Keratinocyte (primary cell): Measurements from ENCODE around the gene PLEKHN1. TPM values are rescaled to one million over a fixed set of nuclear protein-coding genes. Genes with fewer than 3 reads are reported as not detected.

Source experiments
- DNase-seq: peaks from one replicate; pipeline ENCODE4 v3.0.0-alpha.2; 2011; ENCODE audit warnings: low read depth, missing footprints, low spot score
- FAIRE-seq: peaks from 2 replicates; lab custom pipeline; 2011; peaks lifted over from hg19 to GRCh38; lab: Jason Lieb, UNC
- H2AFZ ChIP-seq: 2 replicates; pipeline ENCODE4 v1.6.0; 2012; ENCODE audit warnings: low read length, control low read depth, inconsistent platforms; ENCODE audit not compliant: control insufficient read depth
- H3K27ac ChIP-seq: 2 replicates; pipeline ENCODE4 v1.5.1; 2011; ENCODE audit warnings: low read length; ENCODE audit not compliant: control insufficient read depth, insufficient read depth
- H3K27me3 ChIP-seq: 3 replicates; pipeline ENCODE4 v1.6.0; 2011; ENCODE audit warnings: low read length; ENCODE audit not compliant: control insufficient read depth, insufficient read depth; ENCODE audit errors: extremely low read depth
- H3K36me3 ChIP-seq, 2 experiments: 2 replicates in 1 of 2; 3 replicates in 1 of 2; pipeline ENCODE4 v1.5.1; 2011; ENCODE audit warnings: low read length in 2 of 2, mild to moderate bottlenecking in 1 of 2; ENCODE audit not compliant: control insufficient read depth in 2 of 2, insufficient read depth in 2 of 2; ENCODE audit errors: extremely low read depth in 1 of 2
- H3K4me1 ChIP-seq: 3 replicates; pipeline ENCODE4 v1.5.1; 2011; ENCODE audit warnings: low read length; ENCODE audit not compliant: control insufficient read depth, insufficient read depth; ENCODE audit errors: extremely low read depth
- H3K4me2 ChIP-seq: 3 replicates; pipeline ENCODE4 v1.6.0; 2011; ENCODE audit warnings: low read depth, low read length; ENCODE audit not compliant: control insufficient read depth, insufficient read depth; ENCODE audit errors: extremely low read depth
- H3K4me3 ChIP-seq, 3 experiments: fragments of 200-600 bp in 1 of 3; sonication (generic) in 1 of 3; 2 replicates in 2 of 3; 3 replicates in 1 of 3; pipeline ENCODE4 v1.5.1; 2011 to 2016; ENCODE audit warnings: low read length in 3 of 3, mild to moderate bottlenecking in 3 of 3, control low read depth in 2 of 3, inconsistent platforms in 1 of 3, low read depth in 1 of 3, mixed read lengths in 1 of 3, mixed run types in 1 of 3, moderate library complexity in 1 of 3; ENCODE audit not compliant: control insufficient read depth in 2 of 3, insufficient read depth in 2 of 3; ENCODE audit errors: extremely low read depth in 1 of 3
- H3K79me2 ChIP-seq: 2 replicates; pipeline ENCODE4 v1.6.0; 2012; ENCODE audit warnings: low read length; ENCODE audit not compliant: control insufficient read depth, insufficient read depth
- H3K9ac ChIP-seq: 3 replicates; pipeline ENCODE4 v1.6.0; 2011; ENCODE audit warnings: low read length; ENCODE audit not compliant: control insufficient read depth, insufficient read depth; ENCODE audit errors: extremely low read depth
- H3K9me1 ChIP-seq: 3 replicates; pipeline ENCODE4 v1.6.0; 2011; ENCODE audit warnings: low read length; ENCODE audit not compliant: control insufficient read depth, insufficient read depth; ENCODE audit errors: extremely low read depth
- H3K9me3 ChIP-seq: 2 replicates; pipeline ENCODE4 v1.5.1; 2012; ENCODE audit warnings: low read depth, low read length; ENCODE audit not compliant: control insufficient read depth
- H4K20me1 ChIP-seq: 3 replicates; pipeline ENCODE4 v1.6.0; 2011; ENCODE audit warnings: low read length; ENCODE audit not compliant: control insufficient read depth, insufficient read depth; ENCODE audit errors: extremely low read depth
- CTCF ChIP-seq, 3 experiments: IDR thresholded peaks in 1 of 3; conservative IDR thresholded peaks in 1 of 3; optimal IDR thresholded peaks in 1 of 3; 2 replicates in 2 of 3; 3 replicates in 1 of 3; pipeline versions ENCODE3 to v1.5.1; 2011; ENCODE audit warnings: low read length in 3 of 3, mild to moderate bottlenecking in 3 of 3, moderate library complexity in 2 of 3, control low read depth in 1 of 3, inconsistent platforms in 1 of 3; ENCODE audit not compliant: insufficient read depth in 2 of 3; ENCODE audit errors: extremely low read depth in 1 of 3
- EZH2 ChIP-seq: IDR thresholded peaks from one replicate; pipeline ENCODE4 v1.6.1; 2012; ENCODE audit warnings: inconsistent platforms, mild to moderate bottlenecking, low read length, moderate library complexity
- dilution Hi-C: fragments of 300-500 bp; cut with MboI; formaldehyde crosslinking; loops from one replicate; pipeline ENCODE4 v1.7.0; 2020; ENCODE audit warnings: low sequenced_read_pairs; ENCODE audit not compliant: extremely low pct_ligation_motif_present
- polyA plus RNA-seq, 5 experiments: library from polyadenylated mRNA; depleted of rRNA in 3 of 5; stranded (reverse) in 3 of 5; stranded (forward) in 1 of 5; unstranded in 1 of 5; fragments of >200 nt; gene quantifications; 1 replicate in 1 of 5; 2 replicates in 3 of 5; 3 replicates in 1 of 5; pipeline versions ENCODE4 v1.2.1 to v1.2.3, GENCODE V29; 2011 to 2012; ENCODE audit warnings: missing spikeins in 2 of 5, low read depth in 1 of 5, low replicate concordance in 1 of 5

PLEKHN1 gene
- polyA plus RNA-seq, 1 donor (not counting 4 experiments of a cell fraction or from before 2014, with no cell fraction given): 2.5 TPM

- Histone ChIP-seq H3K9me1 (no peaks in the 10 kb centered on the region), H4K20me1 (no peaks in the 10 kb centered on the region), H3K79me2 (no peaks in the 10 kb centered on the region), H3K9ac (no peak within 1 kb of the TSS), H2AFZ (no peak within 1 kb of the TSS), H3K27ac (no peak within 1 kb of the TSS), H3K4me3 (no peak within 1 kb of the TSS), H3K9me3 (no peaks in the 10 kb centered on the region), H3K4me2 (no peak within 1 kb of the TSS), H3K4me1 (no peaks in the 10 kb centered on the region), H3K36me3 (no peaks in the 10 kb centered on the region), H3K27me3 (peaks cover 51% of the 10 kb centered on the region)
- dilution Hi-C loops: no loop called here
- TF ChIP-seq EZH2: no peak
- no peak for TF ChIP-seq CTCF (optimal IDR thresholded peaks at IDR 0.05 in 1 of 3, IDR thresholded peaks at IDR 0.05 in 1 of 3, conservative IDR thresholded peaks at IDR 0.05 in 1 of 3; ENCODE audit: extremely low read depth in 1 of 3, insufficient read depth in 2 of 3, low read length in 3 of 3)
- no peak for FAIRE-seq
- no peak for DNase-seq
These were observed 15.8 kb downstream of the PLEKHN1 start, which contains the start of gene PERM1 for GRCh38 chr1:981955-982558. Gene PERM1, minus strand, starts transcription at chr1:982093. Its CDS starts 1,064 bp downstream, at chr1:981029.

- TF ChIP-seq EZH2 (peak; percentile 86), CTCF (optimal IDR thresholded peaks at IDR 0.05 in 1 of 3, IDR thresholded peaks at IDR 0.05 in 1 of 3, conservative IDR thresholded peaks at IDR 0.05 in 1 of 3; ENCODE audit: extremely low read depth in 1 of 3, insufficient read depth in 2 of 3, low read length in 3 of 3) (no peak)
- Histone ChIP-seq H3K9me3 (no peaks in the 10 kb centered on the region), H3K9me1 (no peaks in the 10 kb centered on the region), H3K4me3 (no peak overlapping the region), H3K27me3 (peaks cover 51% of the 10 kb centered on the region), H3K9ac (no peak overlapping the region), H3K79me2 (no peaks in the 10 kb centered on the region), H3K4me1 (no peaks in the 10 kb centered on the region), H3K4me2 (peak overlapping the region; percentile 16), H3K36me3 (no peaks in the 10 kb centered on the region), H2AFZ (no peak overlapping the region), H3K27ac (no peak overlapping the region), H4K20me1 (no peaks in the 10 kb centered on the region)
- dilution Hi-C loops: no loop called here
- no peak for FAIRE-seq
- no peak for DNase-seq
These were observed 16.6 kb downstream of the PLEKHN1 start for GRCh38 chr1:982765-983436.
